Endothelial cell of umbilical vein (primary cell): ENCODE results near the gene LMAN2. TPM values are rescaled to one million over a fixed set of nuclear protein-coding genes. Genes with fewer than 3 reads are reported as not detected.

Source experiments
- BruUV-seq: library from RNA; stranded (reverse); fragments of 400-500 nt; replicated peaks from 2 replicates; lab custom pipeline; 2021; lab: Mats Ljungman, UMichigan
- CTCF ChIA-PET: fragments of 300-600, 350-600 bp; sonication (Branson Sonifier 250); formaldehyde crosslinking; loops from one replicate; lab custom pipeline; 2021; ENCODE audit warnings: antibody characterized with exemption, inconsistent platforms; lab: Charles Lee
- POLR2A ChIA-PET: fragments of 300-600, 350-600 bp; sonication (Branson Sonifier 250); formaldehyde crosslinking; loops from one replicate; lab custom pipeline; 2021; ENCODE audit warnings: antibody characterized with exemption, inconsistent platforms; lab: Charles Lee
- DNase-seq: peaks from one replicate; pipeline ENCODE4 v3.0.0-alpha.2; 2011; ENCODE audit warnings: low read depth, low spot score
- FAIRE-seq: peaks from 2 replicates; lab custom pipeline; 2011; peaks lifted over from hg19 to GRCh38; lab: Jason Lieb, UNC
- H2AFZ ChIP-seq: 2 replicates; pipeline ENCODE4 v1.6.0; 2012; ENCODE audit warnings: low read depth, low read length, control low read depth, inconsistent platforms
- H3K27ac ChIP-seq: 2 replicates; pipeline ENCODE4 v1.5.1; 2011; ENCODE audit warnings: low read depth, mild to moderate bottlenecking, control low read depth, low read length, moderate library complexity; ENCODE audit not compliant: insufficient read depth
- H3K27me3 ChIP-seq, 2 experiments: 2 replicates each; pipeline versions ENCODE4 v1.6.0 to v1.6.1; 2011; ENCODE audit warnings: low read length in 2 of 2, mixed read lengths in 1 of 2; ENCODE audit not compliant: control insufficient read depth in 2 of 2, insufficient read depth in 2 of 2
- H3K36me3 ChIP-seq, 2 experiments: 2 replicates in 1 of 2; 3 replicates in 1 of 2; pipeline ENCODE4 v1.5.1; 2011; ENCODE audit warnings: low read length in 2 of 2, mild to moderate bottlenecking in 1 of 2, moderate library complexity in 1 of 2; ENCODE audit not compliant: control insufficient read depth in 2 of 2, insufficient read depth in 2 of 2; ENCODE audit errors: extremely low read depth in 1 of 2
- H3K4me1 ChIP-seq: 3 replicates; pipeline ENCODE4 v1.5.1; 2011; ENCODE audit warnings: mild to moderate bottlenecking, low read length; ENCODE audit not compliant: control insufficient read depth, insufficient read depth; ENCODE audit errors: extremely low read depth
- H3K4me2 ChIP-seq: 2 replicates; pipeline ENCODE4 v1.6.1; 2011; ENCODE audit warnings: low read length, control low read depth, mixed read lengths; ENCODE audit not compliant: insufficient read depth
- H3K4me3 ChIP-seq, 3 experiments: fragments of 200-600 bp in 1 of 3; sonication (generic), shearing (Covaris generic) in 1 of 3; replicated peaks in 1 of 3; 2 replicates each; pipeline ENCODE4 v1.5.1; 2011 to 2016; ENCODE audit warnings: control low read depth in 3 of 3, low read length in 3 of 3, mild to moderate bottlenecking in 2 of 3, inconsistent platforms in 1 of 3, low read depth in 1 of 3, moderate library complexity in 1 of 3; ENCODE audit not compliant: insufficient read depth in 1 of 3
- H3K79me2 ChIP-seq: 2 replicates; pipeline ENCODE4 v1.6.0; 2012; ENCODE audit warnings: low read length, inconsistent platforms; ENCODE audit not compliant: control insufficient read depth, insufficient read depth
- H3K9ac ChIP-seq: replicated peaks from 2 replicates; pipeline ENCODE3; 2011; ENCODE audit warnings: low read length, control low read depth; ENCODE audit not compliant: insufficient read depth; ENCODE audit errors: extremely low read depth
- H3K9me1 ChIP-seq: replicated peaks from 3 replicates; pipeline ENCODE4 v1.6.0; 2011; ENCODE audit warnings: mild to moderate bottlenecking, low read length; ENCODE audit not compliant: control insufficient read depth, insufficient read depth; ENCODE audit errors: extremely low read depth
- H3K9me3 ChIP-seq: replicated peaks from 2 replicates; pipeline ENCODE4 v1.5.1; 2012; ENCODE audit warnings: low read length, inconsistent platforms; ENCODE audit not compliant: control insufficient read depth, insufficient read depth
- H4K20me1 ChIP-seq: replicated peaks from 2 replicates; pipeline ENCODE3; 2011; ENCODE audit warnings: mild to moderate bottlenecking, low read length; ENCODE audit not compliant: control insufficient read depth, insufficient read depth; ENCODE audit errors: extremely low read depth
- EZH2 ChIP-seq: IDR thresholded peaks from 2 replicates; pipeline ENCODE4 v1.6.1; 2012; ENCODE audit warnings: borderline replicate concordance, low read depth, mild to moderate bottlenecking, moderate library complexity, low read length, inconsistent platforms; ENCODE audit not compliant: severe bottlenecking
- POLR2AphosphoS5 ChIP-seq: IDR thresholded peaks from 2 replicates; pipeline ENCODE4 v1.6.1; 2012; ENCODE audit warnings: low read depth, mild to moderate bottlenecking, control low read depth, low read length, moderate library complexity; ENCODE audit not compliant: insufficient read depth
- dilution Hi-C: fragments of 300-500 bp; cut with MboI; formaldehyde crosslinking; loops from one replicate; pipeline ENCODE4 v1.15.0; 2019; ENCODE audit warnings: low sequenced_read_pairs; ENCODE audit not compliant: extremely low pct_ligation_motif_present
- intact Hi-C: fragments of 100-400 bp; cut with micrococcal nuclease; formaldehyde crosslinking; loops from one replicate; pipeline ENCODE4 v1.10.0; 2022
- polyA plus RNA-seq, 4 experiments: library from polyadenylated mRNA; depleted of rRNA in 3 of 4; stranded (reverse) in 3 of 4; unstranded in 1 of 4; fragments of >200 nt; gene quantifications; 2 replicates each; pipeline versions ENCODE4 v1.2.1 to v1.2.3, GENCODE V29; 2011 to 2012; ENCODE audit warnings: missing spikeins in 1 of 4
- total RNA-seq: library from RNA; stranded (reverse); gene quantifications from 2 replicates; pipeline ENCODE4 v1.2.3, GENCODE V29; 2021
- TF ChIP-seq, protein P1 (sequence below), 2 donors: IDR thresholded peaks; 1 replicate in 1 of 2; 2 replicates in 1 of 2; pipeline ENCODE4 v1.5.1; 2011; ENCODE audit warnings: low read length in 2 of 2, mild to moderate bottlenecking in 2 of 2, moderate library complexity in 2 of 2, control low read depth in 1 of 2, inconsistent platforms in 1 of 2, low read depth in 1 of 2; ENCODE audit not compliant: insufficient read depth in 1 of 2; ENCODE audit errors: extremely low read depth in 1 of 2

Gene LMAN2
- total and polyA plus RNA-seq, 2 donors (not counting 3 experiments of a cell fraction or from before 2014, with no cell fraction given): 151 to 370 TPM

GRCh38 chr5:177328545-177329231, 22.8 kb downstream of the LMAN2 start:
- no peaks in the 10 kb centered on the region for H3K79me2 ChIP-seq
- H3K27ac ChIP-seq: peak overlapping the region; percentile 77
- H3K36me3 ChIP-seq: peaks cover 0 to 15% of the 10 kb centered on the region in 2 experiments
- dilution Hi-C loops (no loop called here), intact Hi-C loops (loop anchor here (1.0 kb wide), 1 partner anchor 42 kb away; no protein-coding TSS in a partner anchor)
- BruUV-seq: no TSS peak
- DNase-seq (no peak), FAIRE-seq (no peak)
- no peaks in the 10 kb centered on the region for H4K20me1 ChIP-seq
- no peak overlapping the region for H3K4me2 ChIP-seq
- H2AFZ ChIP-seq: no peak overlapping the region
- TF ChIP-seq EZH2 (no peak), POLR2AphosphoS5 (no peak)
- TF ChIP-seq, protein P1, sequence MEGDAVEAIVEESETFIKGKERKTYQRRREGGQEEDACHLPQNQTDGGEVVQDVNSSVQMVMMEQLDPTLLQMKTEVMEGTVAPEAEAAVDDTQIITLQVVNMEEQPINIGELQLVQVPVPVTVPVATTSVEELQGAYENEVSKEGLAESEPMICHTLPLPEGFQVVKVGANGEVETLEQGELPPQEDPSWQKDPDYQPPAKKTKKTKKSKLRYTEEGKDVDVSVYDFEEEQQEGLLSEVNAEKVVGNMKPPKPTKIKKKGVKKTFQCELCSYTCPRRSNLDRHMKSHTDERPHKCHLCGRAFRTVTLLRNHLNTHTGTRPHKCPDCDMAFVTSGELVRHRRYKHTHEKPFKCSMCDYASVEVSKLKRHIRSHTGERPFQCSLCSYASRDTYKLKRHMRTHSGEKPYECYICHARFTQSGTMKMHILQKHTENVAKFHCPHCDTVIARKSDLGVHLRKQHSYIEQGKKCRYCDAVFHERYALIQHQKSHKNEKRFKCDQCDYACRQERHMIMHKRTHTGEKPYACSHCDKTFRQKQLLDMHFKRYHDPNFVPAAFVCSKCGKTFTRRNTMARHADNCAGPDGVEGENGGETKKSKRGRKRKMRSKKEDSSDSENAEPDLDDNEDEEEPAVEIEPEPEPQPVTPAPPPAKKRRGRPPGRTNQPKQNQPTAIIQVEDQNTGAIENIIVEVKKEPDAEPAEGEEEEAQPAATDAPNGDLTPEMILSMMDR (IDR thresholded peaks at IDR 0.05; ENCODE audit: extremely low read depth in 1 of 2, insufficient read depth in 1 of 2, low read depth in 1 of 2, low read length in 2 of 2): no peak
- no peak overlapping the region for H3K4me3 ChIP-seq
- no peak overlapping the region for H3K9ac ChIP-seq
- no peaks in the 10 kb centered on the region for H3K9me1 ChIP-seq
- CTCF ChIA-PET: interaction anchor here (0.8 to 2.8 kb wide), 14 partner anchors 10 to 215 kb away, joined by 3 to 29 read pairs (median 4); partner anchors contain the start of gene MXD3
- POLR2A ChIA-PET: interaction anchor here (0.6 kb wide), 1 partner anchor 180 kb away, joined by 3 read pairs; no protein-coding TSS in a partner anchor
- peaks cover 22% of the 10 kb centered on the region for H3K4me1 ChIP-seq
- no peaks in the 10 kb centered on the region for H3K9me3 ChIP-seq
- H3K27me3 ChIP-seq: no peaks in the 10 kb centered on the region
